K562 (cell line): ENCODE results near the gene PYGM.

Source experiments
- BCLAF1 ChIP-seq, 2 experiments: fragments of 450-650 bp in 1 of 2; IDR thresholded peaks; 2 replicates each; pipeline ENCODE4 v1.6.1; 2011 to 2017; ENCODE audit warnings: low read depth in 2 of 2, antibody characterized with exemption in 1 of 2, borderline replicate concordance in 1 of 2, low read length in 1 of 2, mild to moderate bottlenecking in 1 of 2, mixed read lengths in 1 of 2; ENCODE audit not compliant: control insufficient read depth in 1 of 2
- CHD7 ChIP-seq: fragments of 200-600 bp; sonication (generic); IDR thresholded peaks from one replicate; pipeline ENCODE4 v1.6.1; 2012; ENCODE audit warnings: mild to moderate bottlenecking, low read depth, low read length, inconsistent platforms
- HMG20B ChIP-seq: fragments of 250-450 bp; sonication (Bioruptor Pico); IDR thresholded peaks from 2 replicates; pipeline ENCODE4 v1.5.0; 2021; ENCODE audit warnings: mild to moderate bottlenecking
- HNRNPLL ChIP-seq: fragments of 200-400 bp; formaldehyde crosslinking; IDR thresholded peaks from 2 replicates; pipeline ENCODE4 v1.6.1; 2017; ENCODE audit warnings: low read length, low read depth, mild to moderate bottlenecking; ENCODE audit not compliant: poor library complexity, severe bottlenecking
- JUN ChIP-seq, 2 experiments: sonication (generic) in 1 of 2; formaldehyde crosslinking in 1 of 2; IDR thresholded peaks; 2 replicates each; pipeline versions ENCODE4 v1.6.1 to v1.8.0; 2012 to 2022; ENCODE audit warnings: borderline replicate concordance in 2 of 2, mild to moderate bottlenecking in 2 of 2, improper control_type of control experiment in 1 of 2, low read depth in 1 of 2, low read length in 1 of 2, missing genetic modification reagents in 1 of 2
- POLR2A ChIP-seq: fragments of 450-650 bp; conservative IDR thresholded peaks from 2 replicates; pipeline ENCODE4 v1.6.1; 2016
- STAT6 ChIP-seq: sonication (generic); formaldehyde crosslinking; IDR thresholded peaks from 2 replicates; pipeline ENCODE4 v1.8.1; 2023; ENCODE audit warnings: mild to moderate bottlenecking, missing genetic modification reagents
- TARDBP ChIP-seq: fragments of 450-650 bp; IDR thresholded peaks from 2 replicates; pipeline ENCODE4 v1.6.1; 2016
- ZBTB49 ChIP-seq: sonication (generic); formaldehyde crosslinking; IDR thresholded peaks from 2 replicates; pipeline ENCODE4 v1.8.0; 2022; ENCODE audit warnings: missing genetic modification reagents, mild to moderate bottlenecking, borderline replicate concordance
- ZNF639 ChIP-seq, 2 experiments: fragments of 200-800 bp in 1 of 2; sonication (Bioruptor generic) in 1 of 2; sonication (generic) in 1 of 2; formaldehyde crosslinking in 1 of 2; IDR thresholded peaks in 1 of 2; conservative IDR thresholded peaks in 1 of 2; 2 replicates each; pipeline versions ENCODE4 v1.5.0 to v1.6.1; 2016 to 2020; ENCODE audit warnings: missing compliant biosample characterization in 1 of 2, missing genetic modification characterization in 1 of 2, missing genetic modification reagents in 1 of 2

- TF ChIP-seq HMG20B (CRISPR knock-in tag) = no peak
- TF ChIP-seq CHD7 = no peak
- TF ChIP-seq JUN (IDR thresholded peaks at IDR 0.05; ENCODE audit: borderline replicate concordance, low read depth, low read length) = no peak
- TF ChIP-seq JUN (CRISPR knock-in tag; IDR thresholded peaks at IDR 0.05; ENCODE audit: borderline replicate concordance) = no peak
- TF ChIP-seq ZNF639 (CRISPR knock-in tag; conservative IDR thresholded peaks at IDR 0.05 in 1 of 2, IDR thresholded peaks at IDR 0.05 in 1 of 2) = no peak
- no peak for TF ChIP-seq POLR2A
- TF ChIP-seq ZBTB49 (CRISPR knock-in tag) = no peak
- no peak for TF ChIP-seq STAT6 (CRISPR knock-in tag)
- no peak for TF ChIP-seq HNRNPLL
- TF ChIP-seq BCLAF1 (IDR thresholded peaks at IDR 0.05; ENCODE audit: borderline replicate concordance in 1 of 2, control insufficient read depth in 1 of 2, low read depth in 2 of 2, low read length in 1 of 2) = no peak
- TF ChIP-seq TARDBP = no peak
Measured at GRCh38 chr11:64697663-64698375, 62.0 kb downstream of the PYGM start.
